NCI-H1436 treated with DMSO at 0.1 percent for 48 hours (cell line): ENCODE measurements around the gene GET4.
"Not testable (repeated sequence)": the region's sequence is repeated elsewhere in the genome, so short reads cannot be mapped to it uniquely, and the experiment has no call there.

Source experiments
- DNase-seq: peaks from one replicate; lab custom pipeline; 2025; lab: John Stamatoyannopoulos, UW

GET4 gene

GRCh38 chr7:900331-901040, 24.1 kb downstream of the GET4 start:
- DNase-seq = no peak

GRCh38 chr7:901041-901387, 24.7 kb downstream of the GET4 start:
- no peak for DNase-seq

- peak; percentile 61 for DNase-seq
Observed at GRCh38 chr7:901388-902154, 25.2 kb downstream of the GET4 start.

- DNase-seq = no peak
Observed at GRCh38 chr7:902996-903395, 26.6 kb downstream of the GET4 start.

- DNase-seq = no peak
Observed at GRCh38 chr7:903921-904755, 27.8 kb downstream of the GET4 start.

- DNase-seq = no peak
Observed at GRCh38 chr7:904847-905246, 28.5 kb downstream of the GET4 start.

GRCh38 chr7:906776-907157, 30.4 kb downstream of the GET4 start:
- DNase-seq = no peak

GRCh38 chr7:907158-907980, 31.0 kb downstream of the GET4 start:
- no peak for DNase-seq

GRCh38 chr7:908159-908581, 31.8 kb downstream of the GET4 start:
- DNase-seq = no peak

GRCh38 chr7:908591-909357, 32.4 kb downstream of the GET4 start:
- DNase-seq = not testable (repeated sequence)

GRCh38 chr7:909358-910329, 33.3 kb downstream of the GET4 start:
- DNase-seq = no peak

- no peak for DNase-seq
Observed at GRCh38 chr7:910441-910861, 34.1 kb downstream of the GET4 start.

- no peak for DNase-seq
Observed at GRCh38 chr7:910931-911431, 34.6 kb downstream of the GET4 start.

GRCh38 chr7:911791-912480, 35.6 kb downstream of the GET4 start:
- DNase-seq = no peak

- no peak for DNase-seq
Observed at GRCh38 chr7:913736-914520, 37.6 kb downstream of the GET4 start.

- DNase-seq = no peak
Observed at GRCh38 chr7:914521-915194, 38.3 kb downstream of the GET4 start.
